Middle frontal gyrus (tissue), 1 donor: ENCODE measurements around the gene FREY1.

ENCODE experiments used
- DNase-seq: peaks from one replicate; pipeline ENCODE4 v3.0.0-alpha.2; 2015; ENCODE audit warnings: low spot score; ENCODE audit errors: extremely low spot score

Gene FREY1

GRCh38 chr11:45928535-45929215, 21.6 kb upstream of the FREY1 start:
- DNase-seq, result no peak

- DNase-seq, result no peak
These were observed 20.8 kb upstream of the FREY1 start for GRCh38 chr11:45927684-45928413.

DNA sequence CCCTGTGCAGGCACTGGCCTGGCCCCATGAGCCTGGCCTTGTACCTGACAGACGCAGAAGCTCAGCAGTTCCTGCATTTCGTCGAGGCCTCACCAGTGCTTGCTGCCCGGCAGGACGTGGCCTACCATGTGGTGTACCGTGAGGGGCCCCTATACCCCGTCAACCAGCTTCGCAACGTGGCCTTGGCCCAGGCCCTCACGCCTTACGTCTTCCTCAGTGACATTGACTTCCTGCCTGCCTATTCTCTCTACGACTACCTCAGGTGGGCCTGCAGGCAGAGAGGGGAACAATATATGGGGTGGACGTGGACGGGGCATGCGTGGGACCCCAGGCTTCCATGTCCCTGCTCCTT, 20.2 kb upstream of the FREY1 start:
- no peak for DNase-seq

DNA sequence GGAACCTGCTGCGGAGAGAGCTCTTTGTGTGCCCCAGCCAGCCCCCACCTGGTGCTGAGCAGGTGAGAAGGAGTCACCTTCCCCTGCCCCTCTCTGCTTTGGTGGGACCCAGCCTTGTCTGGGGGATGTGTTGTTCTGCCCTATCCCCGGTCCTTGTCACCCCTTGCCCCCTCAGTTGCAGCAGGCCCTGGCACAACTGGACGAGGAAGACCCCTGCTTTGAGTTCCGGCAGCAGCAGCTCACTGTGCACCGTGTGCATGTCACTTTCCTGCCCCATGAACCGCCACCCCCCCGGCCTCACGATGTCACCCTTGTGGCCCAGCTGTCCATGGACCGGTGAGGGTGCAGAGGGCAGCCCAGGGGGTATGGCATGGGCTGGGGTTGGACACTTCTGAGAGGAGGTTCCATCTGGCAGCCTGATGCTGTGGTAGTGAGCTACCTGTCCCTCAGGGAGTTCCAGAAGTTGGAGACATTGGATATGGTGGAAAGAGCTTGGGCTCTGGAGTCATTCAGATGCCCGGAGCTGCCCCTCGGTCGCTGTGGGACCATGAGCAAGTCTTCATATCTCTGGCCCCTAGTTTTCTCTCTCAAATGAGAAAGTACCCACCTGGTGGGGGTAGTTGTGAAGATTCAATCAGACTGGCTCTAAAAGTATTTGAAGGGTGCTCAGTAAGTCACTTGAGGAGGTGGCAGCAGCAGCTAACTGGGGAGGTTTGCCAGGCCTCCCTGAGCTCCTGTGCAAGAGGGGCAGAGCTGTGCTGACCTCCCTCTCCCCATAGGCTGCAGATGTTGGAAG, 19.7 kb upstream of the FREY1 start:
- DNase-seq, result no peak

GRCh38 chr11:45926001-45926401, 18.9 kb upstream of the FREY1 start:
- no peak for DNase-seq

- no peak for DNase-seq
These were observed 18.5 kb upstream of the FREY1 start for GRCh38 chr11:45925550-45925949.

DNA sequence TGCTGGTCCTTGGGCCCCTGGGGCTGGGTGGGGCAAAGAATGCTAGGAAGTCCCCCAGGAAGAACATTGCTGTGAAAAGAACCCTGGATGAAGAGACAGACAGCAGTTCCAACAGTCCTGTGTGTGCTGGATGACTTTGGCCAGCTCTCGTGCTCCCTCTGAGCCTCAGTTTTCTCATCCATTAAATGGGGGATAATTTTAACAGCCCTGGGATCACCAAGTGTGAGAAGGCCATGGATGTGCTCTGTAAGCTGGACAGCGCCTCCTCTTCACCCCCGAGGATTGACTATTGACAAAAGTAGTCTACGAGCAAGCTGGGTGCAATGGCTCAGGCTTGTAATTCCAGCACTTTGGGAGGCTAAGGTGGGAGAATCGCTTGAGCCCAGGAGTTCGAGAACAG, 17.9 kb upstream of the FREY1 start:
- no peak for DNase-seq

GRCh38 chr11:45924036-45924915, 17.2 kb upstream of the FREY1 start:
- DNase-seq, result no peak

- DNase-seq, result no peak
These were observed 15.5 kb upstream of the FREY1 start, which contains the start of gene LARGE2 for GRCh38 chr11:45922425-45923082. LARGE2 (plus strand) TSS chr11:45922656; CDS start chr11:45922883, 227 bp downstream.

DNA sequence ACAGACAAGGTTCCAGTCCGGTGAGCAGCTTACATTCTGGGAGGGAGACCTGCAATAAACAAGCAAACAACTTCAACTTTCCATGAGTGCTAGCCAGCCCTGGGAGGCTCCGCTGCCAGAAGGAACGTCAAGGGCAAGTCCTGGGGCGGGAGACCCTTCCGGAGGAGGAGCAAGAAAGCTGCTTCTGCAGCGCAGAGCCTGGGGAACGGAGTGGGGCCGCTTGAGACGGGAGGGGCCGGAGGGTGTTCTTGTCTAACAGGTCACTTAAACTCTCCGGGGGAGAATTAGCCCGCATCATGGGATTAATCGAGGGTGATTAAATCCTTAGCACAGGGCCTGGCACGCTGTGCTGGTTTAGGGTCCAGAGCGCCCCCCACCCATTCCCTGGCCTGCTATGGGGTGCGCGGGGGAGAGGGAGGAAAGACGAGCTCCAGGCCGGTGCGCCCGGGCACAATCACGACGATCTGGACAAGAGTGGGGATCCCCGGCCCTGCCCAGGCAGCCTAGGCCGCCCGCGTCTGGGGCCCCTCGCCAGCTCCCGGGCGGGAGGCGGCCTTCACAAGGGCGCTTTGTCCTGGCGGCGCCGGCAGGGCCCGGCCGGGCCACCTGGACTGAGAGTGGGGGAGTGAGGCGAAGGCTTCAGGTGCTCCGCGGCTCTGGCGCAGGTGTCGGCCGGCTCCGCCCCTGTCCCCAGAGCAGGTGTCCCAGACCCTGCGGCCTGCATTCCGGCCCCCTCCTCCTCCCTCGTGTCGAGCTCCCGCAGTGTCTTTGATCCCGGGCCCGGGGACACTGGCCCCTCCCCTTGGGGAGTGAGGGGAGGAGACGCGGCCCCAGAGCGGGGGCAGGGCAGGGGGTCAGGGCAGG, 14.7 kb upstream of the FREY1 start:
- no peak for DNase-seq

DNA sequence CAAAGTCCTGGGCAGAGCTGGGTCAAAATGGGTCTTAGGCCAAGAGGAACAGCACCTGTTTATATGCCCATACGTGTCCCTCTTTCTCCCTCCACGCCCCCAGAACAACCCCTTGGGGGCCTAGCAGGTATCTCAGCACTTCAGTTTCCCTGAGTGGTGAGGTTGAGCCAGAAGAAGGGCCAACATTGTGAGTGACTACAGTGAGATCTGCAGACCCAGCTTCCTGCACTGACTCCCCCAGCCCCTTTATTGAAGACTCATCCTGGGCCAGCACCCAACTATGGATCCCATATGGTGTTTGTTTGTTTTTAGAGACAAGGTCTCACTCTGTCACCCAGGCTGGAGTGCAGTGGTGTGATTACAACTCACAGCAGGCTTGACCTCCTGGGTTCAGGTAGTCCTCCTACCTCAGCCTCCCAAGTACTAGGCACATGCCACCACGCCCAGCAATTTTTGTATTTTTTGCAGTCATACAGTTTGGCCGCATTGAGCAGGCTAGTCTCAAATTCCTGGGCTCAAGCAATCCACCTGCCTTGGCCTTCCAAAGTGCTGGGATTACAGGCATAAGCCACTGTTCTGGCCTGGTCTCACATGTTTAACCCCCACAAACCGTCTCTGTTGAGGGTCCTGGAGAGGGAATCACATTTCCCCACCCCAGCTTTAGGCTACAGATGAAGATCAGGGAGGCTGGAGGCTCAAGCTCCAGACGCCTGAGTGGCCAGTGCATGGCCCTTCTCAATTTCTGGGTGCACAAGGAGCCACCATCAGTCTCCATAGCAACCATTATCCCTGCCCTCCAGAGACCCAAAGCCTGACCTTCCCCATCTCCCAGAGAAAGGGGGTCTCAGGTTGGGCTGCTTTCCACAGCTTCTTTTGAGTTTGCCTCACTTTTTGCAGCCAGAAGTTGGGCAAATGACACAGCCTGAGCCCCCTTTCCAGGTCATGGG, 13.7 kb upstream of the FREY1 start:
- no peak for DNase-seq

DNA sequence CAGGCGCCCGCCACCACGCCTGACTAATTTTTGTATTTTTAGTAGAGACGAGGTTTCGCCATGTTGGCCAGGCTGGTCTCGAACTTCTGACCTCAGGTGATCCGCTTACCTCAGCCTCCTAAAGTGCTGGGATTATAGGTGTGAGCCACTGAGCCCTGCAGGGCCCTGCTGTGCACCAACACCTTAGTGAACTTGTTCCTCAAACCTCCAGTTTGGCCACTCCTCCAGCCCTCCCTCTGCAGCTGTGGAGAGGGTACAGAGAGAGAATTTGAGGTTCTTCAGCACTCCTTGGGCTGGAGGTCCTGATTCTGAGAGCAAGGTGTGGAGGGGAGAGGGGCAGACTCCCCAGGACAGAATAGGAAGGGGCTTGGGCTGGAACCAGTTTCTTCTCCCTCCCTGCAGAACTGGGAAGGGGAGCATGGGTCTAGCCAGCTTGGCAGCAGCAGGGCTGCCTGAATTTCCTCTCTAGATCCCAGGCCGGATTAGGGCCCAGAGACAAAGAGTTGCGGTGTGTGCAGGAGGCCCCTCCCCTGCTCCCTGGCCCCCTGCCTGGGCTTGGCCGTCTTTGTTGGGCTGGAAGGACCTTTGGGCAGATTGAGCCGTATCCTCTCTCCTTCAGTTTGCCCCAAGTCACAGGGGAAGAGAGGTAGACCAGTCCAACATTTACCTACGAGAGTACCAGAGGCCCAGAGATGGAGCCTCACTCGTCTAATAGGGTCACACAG, 12.9 kb upstream of the FREY1 start:
- DNase-seq, result no peak

DNA sequence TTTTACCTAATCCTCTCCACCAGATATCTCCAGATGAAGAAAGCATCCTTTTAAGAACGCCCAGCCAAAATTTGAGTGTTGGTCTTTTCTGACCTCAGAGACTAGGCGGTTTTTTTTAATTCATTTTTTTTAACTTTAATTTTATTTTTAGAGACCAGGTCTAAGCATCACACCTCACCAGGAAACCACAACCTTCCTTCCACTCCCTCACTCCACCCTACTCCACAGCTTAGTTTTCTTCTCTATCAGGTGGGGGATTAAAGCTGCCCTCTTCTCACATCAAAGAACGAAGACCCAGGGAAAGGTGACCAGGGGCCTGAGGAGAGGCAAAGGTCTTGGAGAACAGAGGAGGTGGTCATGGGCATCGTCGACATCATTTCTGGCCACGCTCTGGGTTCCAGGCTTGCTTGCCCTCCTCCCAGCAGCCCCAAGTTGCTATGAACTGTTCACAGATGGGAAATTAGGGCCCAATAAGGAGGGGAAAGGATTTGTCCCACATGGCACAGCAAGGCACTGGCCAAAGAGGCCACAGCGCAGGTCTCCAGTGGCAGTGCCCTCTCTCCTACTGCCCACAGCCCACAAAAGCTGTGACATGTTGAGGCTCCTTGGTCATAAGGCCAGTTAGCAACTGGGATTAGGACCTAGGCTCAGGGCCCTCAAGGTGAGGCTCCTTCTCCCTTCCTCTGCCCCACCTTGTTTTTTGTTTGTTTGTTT, 12.0 kb upstream of the FREY1 start:
- DNase-seq, result no peak

- peak; percentile 57 for DNase-seq
These were observed 11.4 kb upstream of the FREY1 start for GRCh38 chr11:45918331-45918941.

GRCh38 chr11:45917623-45918330, 10.7 kb upstream of the FREY1 start, which contains the start of gene PEX16:
PEX16 (minus strand) TSS chr11:45917877; CDS start chr11:45917811, 66 bp downstream.
- peak; percentile 92 for DNase-seq

- DNase-seq, result no peak
These were observed 10.2 kb upstream of the FREY1 start for GRCh38 chr11:45917286-45917622.
